Measurements from ENCODE around the gene FTO.

GRCh38 chr16:53960954-53961616 lies 257.1 kb downstream of the FTO start:
- TF ChIP-seq EP300 (IDR thresholded peaks at IDR 0.05; ENCODE audit: low read depth) (no peak), CTCF (IDR thresholded peaks at IDR 0.05) (no peak), POLR2A (IDR thresholded peaks at IDR 0.05) (no peak), POLR2AphosphoS5 (IDR thresholded peaks at IDR 0.05) (no peak)
